Prostate gland (tissue), 2 donors: ENCODE data around the gene WDR44.

Experiments
- POLR2A ChIP-seq: fragments of 450-650 bp; IDR thresholded peaks from one replicate; pipeline ENCODE4 v1.6.1; 2016; ENCODE audit warnings: antibody characterized with exemption, mild to moderate bottlenecking
- POLR2AphosphoS5 ChIP-seq: sonication (generic); formaldehyde crosslinking; IDR thresholded peaks from one replicate; pipeline ENCODE4 v1.6.1; 2017; ENCODE audit warnings: antibody characterized with exemption
- TF ChIP-seq, protein P1 (sequence below), 4 experiments: fragments of 200-600 bp in 2 of 4; fragments of 450-650 bp in 2 of 4; sonication (generic) in 2 of 4; IDR thresholded peaks; 1 replicate in 3 of 4; 2 replicates in 1 of 4; pipeline ENCODE4 v1.5.1; 2016 to 2019; ENCODE audit warnings: antibody characterized with exemption in 4 of 4, mild to moderate bottlenecking in 2 of 4, moderate library complexity in 2 of 4

DNA sequence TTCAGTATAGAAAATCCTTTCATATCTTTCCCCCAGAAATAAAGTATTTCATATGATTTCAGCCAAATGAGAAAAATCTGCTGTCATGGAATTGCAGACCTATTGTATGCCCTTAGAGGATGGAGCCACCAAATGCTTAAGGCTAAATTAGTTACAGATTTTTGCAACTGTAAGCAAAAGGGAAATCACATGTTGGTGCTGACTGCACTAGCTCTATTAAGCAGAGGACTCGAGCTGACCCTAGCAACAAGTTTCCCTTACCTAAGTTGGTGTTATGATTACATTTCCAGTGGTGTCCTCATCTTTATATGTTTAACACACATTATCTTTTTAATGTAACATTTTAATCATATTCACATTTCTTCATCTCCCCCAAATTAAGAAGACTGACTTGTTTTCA, 91.4 kb downstream of the WDR44 start:
- TF ChIP-seq POLR2A (no peak), POLR2AphosphoS5 (no peak)
- TF ChIP-seq, protein P1, sequence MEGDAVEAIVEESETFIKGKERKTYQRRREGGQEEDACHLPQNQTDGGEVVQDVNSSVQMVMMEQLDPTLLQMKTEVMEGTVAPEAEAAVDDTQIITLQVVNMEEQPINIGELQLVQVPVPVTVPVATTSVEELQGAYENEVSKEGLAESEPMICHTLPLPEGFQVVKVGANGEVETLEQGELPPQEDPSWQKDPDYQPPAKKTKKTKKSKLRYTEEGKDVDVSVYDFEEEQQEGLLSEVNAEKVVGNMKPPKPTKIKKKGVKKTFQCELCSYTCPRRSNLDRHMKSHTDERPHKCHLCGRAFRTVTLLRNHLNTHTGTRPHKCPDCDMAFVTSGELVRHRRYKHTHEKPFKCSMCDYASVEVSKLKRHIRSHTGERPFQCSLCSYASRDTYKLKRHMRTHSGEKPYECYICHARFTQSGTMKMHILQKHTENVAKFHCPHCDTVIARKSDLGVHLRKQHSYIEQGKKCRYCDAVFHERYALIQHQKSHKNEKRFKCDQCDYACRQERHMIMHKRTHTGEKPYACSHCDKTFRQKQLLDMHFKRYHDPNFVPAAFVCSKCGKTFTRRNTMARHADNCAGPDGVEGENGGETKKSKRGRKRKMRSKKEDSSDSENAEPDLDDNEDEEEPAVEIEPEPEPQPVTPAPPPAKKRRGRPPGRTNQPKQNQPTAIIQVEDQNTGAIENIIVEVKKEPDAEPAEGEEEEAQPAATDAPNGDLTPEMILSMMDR (IDR thresholded peaks at IDR 0.05), result no peak
